Measurements from ENCODE around the gene CEP55.

The CEP55 gene

DNA sequence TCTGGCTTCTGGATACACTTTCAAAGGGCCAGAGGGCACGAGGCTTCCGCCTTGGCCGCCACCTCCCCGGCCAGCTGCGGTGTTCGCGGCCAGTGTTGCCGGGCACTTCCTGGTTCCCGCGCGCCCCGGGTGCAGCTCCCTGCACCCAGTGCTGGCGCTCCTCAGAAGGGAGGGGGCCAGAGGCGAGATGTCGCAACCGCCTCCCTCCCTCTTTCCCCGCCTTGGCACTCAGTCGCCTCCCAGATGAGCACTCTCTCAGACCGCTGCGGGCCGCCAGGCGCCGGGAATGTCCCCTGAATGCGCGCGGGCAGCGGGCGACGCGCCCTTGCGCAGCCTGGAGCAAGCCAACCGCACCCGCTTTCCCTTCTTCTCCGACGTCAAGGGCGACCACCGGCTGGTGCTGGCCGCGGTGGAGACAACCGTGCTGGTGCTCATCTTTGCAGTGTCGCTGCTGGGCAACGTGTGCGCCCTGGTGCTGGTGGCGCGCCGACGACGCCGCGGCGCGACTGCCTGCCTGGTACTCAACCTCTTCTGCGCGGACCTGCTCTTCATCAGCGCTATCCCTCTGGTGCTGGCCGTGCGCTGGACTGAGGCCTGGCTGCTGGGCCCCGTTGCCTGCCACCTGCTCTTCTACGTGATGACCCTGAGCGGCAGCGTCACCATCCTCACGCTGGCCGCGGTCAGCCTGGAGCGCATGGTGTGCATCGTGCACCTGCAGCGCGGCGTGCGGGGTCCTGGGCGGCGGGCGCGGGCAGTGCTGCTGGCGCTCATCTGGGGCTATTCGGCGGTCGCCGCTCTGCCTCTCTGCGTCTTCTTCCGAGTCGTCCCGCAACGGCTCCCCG, 70.2 kb downstream of the CEP55 start, which contains the start of gene FFAR4:
TSS of gene FFAR4 (plus strand) at position 231 of the 842 bp plus-strand sequence. CDS start at position 287, 56 bp downstream.
- peak; percentile 62 for DNase-seq (ENCODE audit: low spot score)

DNA sequence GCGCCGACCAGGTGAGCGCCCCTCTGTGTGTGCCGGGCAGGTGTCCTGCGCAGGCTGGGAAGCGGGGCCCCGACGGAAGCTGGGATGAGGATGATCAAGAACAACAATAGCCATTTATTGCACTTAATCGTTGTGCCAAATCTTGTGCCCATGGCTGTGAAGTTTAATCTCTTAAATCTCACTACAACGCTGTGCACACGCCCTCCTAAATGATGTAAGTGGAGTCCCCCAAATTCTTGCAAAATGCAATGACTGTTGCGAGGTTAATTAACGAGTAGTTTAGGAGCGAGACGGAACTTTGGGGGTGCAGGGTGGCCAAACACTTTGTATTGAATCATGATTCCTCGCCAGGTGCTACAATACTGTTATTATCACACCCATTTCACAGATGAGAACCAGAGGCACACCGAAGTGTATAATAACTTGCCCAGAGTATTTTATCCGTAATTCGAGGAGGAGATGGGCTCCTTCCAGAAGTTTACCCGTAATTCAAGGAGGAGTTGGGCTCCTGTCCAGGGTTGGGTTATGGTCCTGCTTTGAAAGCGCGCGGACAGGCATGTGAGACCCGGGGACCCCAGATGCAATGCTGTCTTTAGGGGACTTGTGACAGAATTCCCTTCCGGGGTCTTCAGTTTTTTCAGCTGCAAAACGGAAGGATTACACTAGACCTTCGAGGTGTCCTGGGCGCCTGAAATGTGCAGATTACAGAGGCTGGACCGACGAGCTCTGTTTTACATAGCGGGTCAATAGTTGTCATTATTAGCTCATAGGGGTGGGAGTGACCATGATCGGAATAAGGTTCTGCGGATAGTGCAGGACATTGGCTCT, 71.1 kb downstream of the CEP55 start:
- DNase-seq (ENCODE audit: low spot score): no peak

DNA sequence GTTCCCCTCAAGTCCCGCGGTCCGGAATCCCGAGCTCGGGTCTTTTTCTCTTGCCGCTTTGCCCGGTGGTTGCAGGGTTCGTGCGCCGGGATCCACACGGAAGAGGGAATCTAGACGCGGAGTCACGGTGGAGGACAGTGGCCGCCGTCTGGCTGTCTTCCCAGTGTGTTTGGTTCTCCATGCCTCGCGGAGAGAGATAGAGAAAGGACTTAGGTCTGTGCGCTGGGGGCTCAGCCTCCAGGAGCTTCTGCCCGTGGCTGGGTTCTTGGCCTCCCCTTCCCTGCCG, 71.6 kb downstream of the CEP55 start:
- no peak for DNase-seq (ENCODE audit: low spot score)

DNA sequence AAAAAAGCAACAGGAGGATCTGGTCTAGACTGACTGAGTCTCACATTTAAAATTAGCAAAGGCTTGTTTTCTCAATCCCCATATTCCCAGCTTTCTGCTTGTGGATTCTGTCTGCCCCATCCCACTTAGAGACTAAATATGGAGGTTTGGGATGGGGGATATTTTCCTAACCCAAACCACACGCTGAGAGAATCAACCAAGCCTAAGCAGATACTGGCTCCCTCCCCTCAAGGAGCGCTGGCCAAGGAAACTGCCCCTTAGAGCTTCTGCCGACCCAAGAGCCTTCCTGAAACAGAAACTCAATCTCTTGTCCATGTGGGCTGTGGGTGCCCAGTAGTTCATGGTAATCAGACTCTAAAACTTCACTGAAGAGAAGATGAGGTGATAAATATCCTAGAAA, 74.0 kb downstream of the CEP55 start:
- DNase-seq (ENCODE audit: low spot score): no peak

GRCh38 chr10:93572606-93573005, 76.2 kb downstream of the CEP55 start:
- DNase-seq (ENCODE audit: low spot score): no peak

- peak; percentile 73 for DNase-seq (ENCODE audit: low spot score)
Measured at GRCh38 chr10:93573051-93573909, 76.9 kb downstream of the CEP55 start.

DNA sequence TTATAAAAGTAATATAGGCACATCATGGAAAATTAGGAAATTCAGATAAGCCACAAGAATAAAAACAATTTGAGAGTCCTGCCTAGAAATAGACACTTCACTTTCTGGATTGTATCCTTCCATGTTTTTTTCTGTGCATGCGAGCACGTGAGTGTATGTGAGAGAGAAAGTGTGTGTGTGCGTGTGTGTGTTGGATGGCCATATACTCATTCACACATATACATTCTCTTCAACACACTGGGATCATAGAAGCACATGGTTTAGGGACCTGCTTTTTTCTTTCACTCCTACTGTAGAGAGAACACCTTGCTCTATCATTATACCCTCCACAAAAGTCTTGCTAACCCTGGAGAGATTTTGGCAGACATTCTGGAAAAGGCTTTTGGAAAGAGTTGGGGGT, 77.5 kb downstream of the CEP55 start:
- DNase-seq (ENCODE audit: low spot score): no peak

DNA sequence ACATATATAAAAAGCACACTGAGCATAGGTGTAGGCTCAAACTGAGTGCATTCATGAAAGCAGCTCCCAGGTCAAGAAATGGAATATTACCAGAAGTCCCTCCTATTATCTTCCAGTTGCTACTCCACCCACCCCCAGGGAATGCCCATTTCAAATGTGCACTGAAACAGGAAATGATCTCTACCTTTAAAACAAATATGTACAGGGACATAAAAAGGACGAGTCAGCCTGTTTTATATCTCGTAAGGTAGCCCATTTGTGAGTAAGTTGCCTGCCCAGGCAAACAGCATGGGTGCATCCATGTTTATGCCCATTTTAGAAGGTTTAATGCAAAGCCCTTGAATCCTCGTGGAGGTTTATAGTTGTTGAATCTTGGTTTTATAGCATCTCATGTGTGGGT, 80.5 kb downstream of the CEP55 start:
- DNase-seq (ENCODE audit: low spot score): no peak

DNA sequence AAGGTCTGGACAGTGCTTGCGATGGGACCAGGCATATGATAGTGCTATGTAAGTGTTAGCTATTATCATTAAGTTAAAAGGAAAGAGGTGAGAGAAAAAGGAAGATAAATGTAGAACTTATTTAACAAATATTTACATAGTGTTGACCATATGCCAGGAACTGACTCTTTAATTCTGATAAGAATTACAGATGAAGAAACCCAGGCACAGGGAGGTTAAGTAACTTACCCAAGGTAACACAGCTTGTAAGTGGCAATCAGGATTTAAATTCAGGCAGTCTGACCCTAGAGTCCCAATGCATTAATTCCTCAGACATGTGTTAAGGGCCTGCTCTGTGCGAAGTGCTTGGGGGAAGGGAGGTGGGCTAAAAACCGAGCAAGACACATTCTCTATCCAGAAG, 81.2 kb downstream of the CEP55 start:
- no peak for DNase-seq (ENCODE audit: low spot score)
